Kidney capillary endothelial cell (primary cell): ENCODE measurements around the gene CAV2.
A peak's percentile ranks its signal among the peaks of the same experiment; 100 is the strongest.
"Not testable (repeated sequence)": the region's sequence is repeated elsewhere in the genome, so short reads cannot be mapped to it uniquely, and the experiment has no call there.

Source experiments
- DNase-seq: peaks from one replicate; pipeline ENCODE4 v3.0.0-alpha.2; 2018; ENCODE audit warnings: low spot score

CAV2 gene

GRCh38 chr7:116499168-116500077 is at the start of gene CAV2:
CAV2 (plus strand) TSS chr7:116499738; CDS start chr7:116499782, 44 bp downstream.
- peak; percentile 55 for DNase-seq

GRCh38 chr7:116449950-116450349 is 49.6 kb upstream of the CAV2 start:
- DNase-seq: no peak

GRCh38 chr7:116451957-116452729 is 47.4 kb upstream of the CAV2 start:
- no peak for DNase-seq

- no peak for DNase-seq
Measured at GRCh38 chr7:116454377-116454776, 45.2 kb upstream of the CAV2 start.

- DNase-seq: peak; percentile 60
Measured at GRCh38 chr7:116455009-116455408, 44.5 kb upstream of the CAV2 start.

- DNase-seq: no peak
Measured at GRCh38 chr7:116455499-116455898, 44.0 kb upstream of the CAV2 start.

GRCh38 chr7:116461500-116461899 is 38.0 kb upstream of the CAV2 start:
- no peak for DNase-seq

GRCh38 chr7:116463956-116464355 is 35.6 kb upstream of the CAV2 start:
- DNase-seq: no peak

- no peak for DNase-seq
Measured at GRCh38 chr7:116464375-116464774, 35.2 kb upstream of the CAV2 start.

- DNase-seq: no peak
Measured at GRCh38 chr7:116465125-116465524, 34.4 kb upstream of the CAV2 start.

GRCh38 chr7:116468534-116468933 is 31.0 kb upstream of the CAV2 start:
- DNase-seq: no peak

- no peak for DNase-seq
Measured at GRCh38 chr7:116477625-116478024, 21.9 kb upstream of the CAV2 start.

- DNase-seq: no peak
Measured at GRCh38 chr7:116478834-116479233, 20.7 kb upstream of the CAV2 start.

- DNase-seq: no peak
Measured at GRCh38 chr7:116483271-116483942, 16.1 kb upstream of the CAV2 start.

GRCh38 chr7:116484389-116484788 is 15.1 kb upstream of the CAV2 start:
- DNase-seq: not testable (repeated sequence)

GRCh38 chr7:116487907-116488521 is 11.5 kb upstream of the CAV2 start:
- no peak for DNase-seq

- no peak for DNase-seq
Measured at GRCh38 chr7:116490351-116490750, 9.2 kb upstream of the CAV2 start.

- no peak for DNase-seq
Measured at GRCh38 chr7:116491887-116492653, 7.5 kb upstream of the CAV2 start.

GRCh38 chr7:116492654-116493109 is 6.9 kb upstream of the CAV2 start:
- no peak for DNase-seq

- DNase-seq: no peak
Measured at GRCh38 chr7:116493449-116493848, 6.1 kb upstream of the CAV2 start.

GRCh38 chr7:116494472-116494871 is 5.1 kb upstream of the CAV2 start:
- no peak for DNase-seq
